ENCODE results near the gene GTF2F1.
"Not testable (repeated sequence)": the region's sequence is repeated elsewhere in the genome, so short reads cannot be mapped to it uniquely, and the experiment has no call there.

Gene GTF2F1

GRCh38 chr19:6384381-6384780, 8.6 kb downstream of the GTF2F1 start:
- DNase-seq, result no peak

- DNase-seq, result no peak
Observed at GRCh38 chr19:6383188-6383587, 9.8 kb downstream of the GTF2F1 start.

GRCh38 chr19:6381030-6381750, 11.8 kb downstream of the GTF2F1 start:
- DNase-seq, result no peak

GRCh38 chr19:6379744-6380143, 13.2 kb downstream of the GTF2F1 start:
- DNase-seq, result no peak

GRCh38 chr19:6378486-6378885, 14.5 kb downstream of the GTF2F1 start:
- DNase-seq, result no peak

GRCh38 chr19:6378041-6378440, 14.9 kb downstream of the GTF2F1 start:
- DNase-seq, result peak; percentile 79

DNA sequence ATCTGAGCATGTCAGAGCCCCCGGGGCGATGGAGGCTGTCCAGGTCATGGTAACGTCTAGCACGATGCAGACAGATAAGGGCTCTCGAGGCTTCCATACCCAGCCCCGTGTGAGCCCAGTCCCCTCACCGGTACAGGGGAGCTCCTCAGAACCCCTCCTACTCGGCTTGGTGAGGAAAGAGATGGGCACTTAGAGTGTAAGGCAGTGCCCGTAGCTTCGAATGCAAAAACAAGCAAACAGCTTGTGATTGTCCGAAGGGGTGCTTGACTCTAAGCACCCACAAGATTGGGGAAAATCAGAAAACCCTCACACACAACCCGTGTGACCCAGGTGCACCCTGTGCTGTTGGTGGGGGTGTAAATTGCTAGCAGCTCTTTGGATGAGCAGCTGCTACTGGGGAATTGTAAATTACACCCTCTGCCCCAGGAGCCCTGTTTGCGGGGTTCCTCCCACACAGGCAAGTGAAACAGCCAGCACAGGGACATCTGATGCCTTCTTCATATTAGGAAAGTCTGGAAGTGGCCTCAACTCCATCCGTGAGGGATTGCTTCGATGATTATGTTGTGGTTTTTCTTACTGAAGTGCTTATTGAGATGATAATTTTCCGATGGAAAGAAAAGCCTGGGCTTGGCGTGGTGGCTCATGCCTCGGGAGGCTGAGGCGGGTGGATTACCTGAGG, 16.3 kb downstream of the GTF2F1 start:
- no peak for DNase-seq

GRCh38 chr19:6375411-6376010, 17.5 kb downstream of the GTF2F1 start, which contains the start of gene PSPN:
TSS of gene PSPN (minus strand) at chr19:6375933. CDS start at chr19:6375849, 84 bp downstream.
- no peak for DNase-seq

DNA sequence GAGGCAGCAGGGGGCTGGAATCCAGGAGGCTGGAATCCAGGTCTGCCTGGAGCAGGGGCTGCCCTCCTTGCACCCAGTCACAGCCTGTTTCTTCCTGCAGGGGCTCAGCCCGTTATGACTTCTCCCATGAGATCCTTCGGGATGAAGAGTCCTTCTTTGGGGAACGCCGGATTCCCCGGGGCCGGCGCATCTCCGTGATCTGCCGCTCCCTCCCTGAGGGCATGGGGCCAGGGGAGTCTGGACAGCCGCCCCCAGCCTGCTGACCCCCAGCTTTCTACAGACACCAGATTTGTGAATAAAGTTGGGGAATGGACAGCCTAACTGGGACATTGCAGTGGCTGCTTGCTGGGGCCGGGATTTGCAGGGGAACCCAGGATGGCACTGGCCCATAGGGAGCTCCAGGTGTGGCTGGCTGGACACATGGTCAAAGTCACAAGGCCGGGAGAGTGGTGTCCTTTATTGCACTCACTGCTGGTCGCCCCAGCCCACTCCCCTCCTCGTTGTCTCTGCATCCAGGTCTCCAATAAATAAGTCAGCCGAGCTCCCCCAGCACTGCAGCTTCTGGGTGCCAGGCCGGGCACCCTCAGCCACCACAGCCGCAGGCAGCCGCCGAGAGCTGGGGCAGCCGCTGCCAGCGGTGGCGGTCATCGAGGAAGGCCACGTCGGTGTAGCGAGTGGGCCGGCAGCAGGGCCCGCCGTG, 18.1 kb downstream of the GTF2F1 start:
- DNase-seq, result peak; percentile 42

GRCh38 chr19:6374161-6374709, 18.7 kb downstream of the GTF2F1 start:
- DNase-seq, result peak; percentile 56

- no peak for DNase-seq
Observed at GRCh38 chr19:6373813-6374108, 19.2 kb downstream of the GTF2F1 start.

DNA sequence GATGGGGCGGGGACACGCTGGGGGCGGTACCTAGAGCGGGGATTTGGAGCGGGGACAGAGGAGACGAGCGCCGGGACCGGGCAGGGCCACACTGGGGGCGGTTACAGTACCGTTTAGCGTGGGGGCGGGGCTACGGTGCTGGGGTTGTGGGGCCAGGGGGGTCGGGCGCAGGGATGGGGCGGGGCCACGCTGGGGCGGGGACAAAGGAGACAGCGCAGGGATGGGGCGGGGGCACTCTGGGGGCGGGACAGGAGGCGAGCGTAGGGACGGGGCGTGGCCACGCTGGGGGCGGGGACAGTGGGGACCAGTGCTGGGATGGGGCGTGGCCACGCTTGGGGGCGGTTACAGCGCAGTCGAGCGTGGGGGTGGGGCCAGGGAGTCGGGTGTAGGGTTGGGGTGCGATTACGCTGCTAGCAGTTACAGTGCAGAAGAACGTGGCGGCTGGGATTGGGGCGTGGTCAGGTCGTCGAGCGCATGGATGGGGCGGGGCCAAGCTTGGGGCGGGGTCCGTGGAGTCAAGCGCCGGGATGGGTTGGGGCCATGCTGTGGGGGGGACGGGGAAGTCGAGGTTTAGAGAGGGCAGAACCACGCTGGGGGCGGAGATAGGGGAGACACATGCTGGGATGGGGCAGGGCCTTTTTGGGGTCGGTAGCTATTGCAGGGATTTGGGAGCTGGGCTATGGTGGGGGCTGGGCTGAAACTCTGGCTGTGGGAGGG, 19.7 kb downstream of the GTF2F1 start:
- peak; percentile 100 for DNase-seq

DNA sequence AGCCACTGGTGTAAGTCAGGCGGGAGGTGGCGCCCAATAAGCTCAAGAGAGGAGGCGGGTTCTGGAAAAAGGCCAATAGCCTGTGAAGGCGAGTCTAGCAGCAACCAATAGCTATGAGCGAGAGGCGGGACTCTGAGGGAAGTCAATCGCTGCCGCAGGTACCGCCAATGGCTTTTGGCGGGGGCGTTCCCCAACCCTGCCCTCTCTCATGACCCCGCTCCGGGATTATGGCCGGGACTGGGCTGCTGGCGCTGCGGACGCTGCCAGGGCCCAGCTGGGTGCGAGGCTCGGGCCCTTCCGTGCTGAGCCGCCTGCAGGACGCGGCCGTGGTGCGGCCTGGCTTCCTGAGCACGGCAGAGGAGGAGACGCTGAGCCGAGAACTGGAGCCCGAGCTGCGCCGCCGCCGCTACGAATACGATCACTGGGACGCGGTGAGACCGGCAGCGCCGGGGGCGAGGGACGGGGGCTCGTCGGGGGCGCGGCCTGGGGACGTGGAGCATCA, 20.3 kb downstream of the GTF2F1 start, which contains the start of gene ALKBH7:
Gene ALKBH7, plus strand, starts transcription at position 201 of the 502 bp plus-strand sequence. Its CDS starts 27 bp downstream, at position 228.
- DNase-seq, result peak; percentile 100

GRCh38 chr19:6364353-6364752, 28.6 kb downstream of the GTF2F1 start:
- DNase-seq, result no peak

DNA sequence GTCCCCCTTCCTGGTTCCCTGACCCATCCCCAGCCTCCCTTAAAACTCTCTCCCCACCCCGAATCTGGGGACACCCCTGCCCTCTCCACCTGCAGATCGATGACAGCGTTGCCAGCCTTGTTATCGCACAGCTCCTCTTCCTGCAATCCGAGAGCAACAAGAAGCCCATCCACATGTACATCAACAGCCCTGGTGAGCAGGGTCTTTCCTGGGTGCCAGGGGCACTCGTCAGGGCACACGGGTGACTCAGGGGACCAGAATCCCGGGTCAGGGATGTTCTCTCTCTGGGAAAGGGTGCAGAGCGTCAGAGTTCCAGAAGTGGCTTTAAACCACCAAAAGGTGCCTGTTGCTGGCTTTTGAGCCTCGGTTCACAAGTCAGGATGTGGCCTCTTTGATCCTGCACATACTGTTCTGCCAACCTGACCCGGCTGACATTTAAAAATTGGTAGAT, 30.6 kb downstream of the GTF2F1 start:
- DNase-seq, result no peak

DNA sequence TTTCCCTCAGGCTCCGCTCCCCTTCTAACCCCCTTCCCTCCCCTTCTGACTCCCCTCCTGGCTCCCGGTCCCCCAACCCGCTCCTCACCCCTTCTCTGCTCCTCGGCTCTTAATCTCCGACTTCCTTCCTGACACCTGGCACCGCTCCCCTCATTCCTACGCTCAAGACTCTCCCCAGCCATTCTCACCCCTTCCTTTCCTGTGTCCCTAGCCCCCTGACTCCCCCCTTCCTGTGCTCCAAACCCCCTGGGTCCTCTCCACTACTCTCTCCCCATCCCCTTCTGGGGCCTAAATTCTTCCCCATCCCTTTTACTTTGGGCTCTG, 31.0 kb downstream of the GTF2F1 start:
- no peak for DNase-seq

- not testable (repeated sequence) for DNase-seq
Observed at GRCh38 chr19:6360857-6361216, 32.1 kb downstream of the GTF2F1 start.

- not testable (repeated sequence) for DNase-seq
Observed at GRCh38 chr19:6360445-6360844, 32.5 kb downstream of the GTF2F1 start.

GRCh38 chr19:6359568-6360341, 33.2 kb downstream of the GTF2F1 start:
- no peak for DNase-seq

DNA sequence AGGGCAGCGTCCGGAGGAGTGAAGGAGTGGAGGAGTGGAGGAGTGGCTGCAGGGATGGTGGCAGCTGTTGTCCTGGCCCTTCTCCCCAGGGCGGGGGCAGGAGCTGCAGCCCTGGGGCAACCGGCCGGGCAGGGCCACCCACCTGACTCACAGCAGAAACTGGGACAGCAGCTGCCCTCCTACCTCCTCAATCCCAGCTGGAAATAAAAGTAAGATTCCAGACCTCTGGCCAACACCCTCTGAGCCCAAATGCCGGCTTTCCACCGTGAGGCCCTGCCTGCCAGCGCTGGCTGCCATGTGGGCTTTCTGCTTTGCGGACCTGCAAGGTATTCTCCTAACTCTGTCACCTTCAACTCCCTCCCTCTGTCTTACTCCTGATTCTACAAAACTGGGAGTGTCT, 35.0 kb downstream of the GTF2F1 start:
- no peak for DNase-seq

GRCh38 chr19:6357174-6357573, 35.8 kb downstream of the GTF2F1 start:
- no peak for DNase-seq
